Measurements from ENCODE around the gene MAGI2. TPM values are rescaled to one million over a fixed set of nuclear protein-coding genes. Genes with fewer than 3 reads are reported as not detected.

MAGI2 gene
- total and polyA plus RNA-seq, 2 experiments from 2014 or later: 16.8 to 24.7 TPM

DNA sequence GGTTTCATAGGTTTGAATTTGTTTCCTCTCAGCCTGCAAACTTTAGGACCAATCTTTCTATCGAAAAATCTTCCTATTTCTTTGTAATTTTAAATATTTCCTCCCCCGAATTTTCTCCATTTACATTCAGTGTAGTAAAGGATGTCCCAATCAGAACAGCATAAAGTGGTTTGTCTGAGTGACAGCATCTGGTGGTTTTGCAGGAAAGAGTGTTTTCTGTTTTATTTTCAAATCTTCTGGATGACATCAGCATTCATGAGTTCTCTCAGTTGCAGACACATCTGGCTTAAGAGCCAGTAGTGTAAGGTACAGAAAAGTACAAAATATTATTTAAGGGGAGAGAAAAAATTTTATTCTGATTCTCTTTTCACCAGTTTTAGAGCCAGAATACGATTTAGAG, 1020.0 kb downstream of the MAGI2 start:
- Histone ChIP-seq H3K27me3 (no peaks in the 10 kb centered on the region), H3K27ac (no peak overlapping the region), H3K4me3 (no peak overlapping the region), H3K4me1 (ENCODE audit: low read depth) (no peaks in the 10 kb centered on the region), H3K9me3 (ENCODE audit: low read depth) (no peaks in the 10 kb centered on the region), H3K36me3 (no peaks in the 10 kb centered on the region)
- TF ChIP-seq, protein P1, sequence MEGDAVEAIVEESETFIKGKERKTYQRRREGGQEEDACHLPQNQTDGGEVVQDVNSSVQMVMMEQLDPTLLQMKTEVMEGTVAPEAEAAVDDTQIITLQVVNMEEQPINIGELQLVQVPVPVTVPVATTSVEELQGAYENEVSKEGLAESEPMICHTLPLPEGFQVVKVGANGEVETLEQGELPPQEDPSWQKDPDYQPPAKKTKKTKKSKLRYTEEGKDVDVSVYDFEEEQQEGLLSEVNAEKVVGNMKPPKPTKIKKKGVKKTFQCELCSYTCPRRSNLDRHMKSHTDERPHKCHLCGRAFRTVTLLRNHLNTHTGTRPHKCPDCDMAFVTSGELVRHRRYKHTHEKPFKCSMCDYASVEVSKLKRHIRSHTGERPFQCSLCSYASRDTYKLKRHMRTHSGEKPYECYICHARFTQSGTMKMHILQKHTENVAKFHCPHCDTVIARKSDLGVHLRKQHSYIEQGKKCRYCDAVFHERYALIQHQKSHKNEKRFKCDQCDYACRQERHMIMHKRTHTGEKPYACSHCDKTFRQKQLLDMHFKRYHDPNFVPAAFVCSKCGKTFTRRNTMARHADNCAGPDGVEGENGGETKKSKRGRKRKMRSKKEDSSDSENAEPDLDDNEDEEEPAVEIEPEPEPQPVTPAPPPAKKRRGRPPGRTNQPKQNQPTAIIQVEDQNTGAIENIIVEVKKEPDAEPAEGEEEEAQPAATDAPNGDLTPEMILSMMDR (IDR thresholded peaks at IDR 0.05; ENCODE audit: low read depth, low read length): no peak
- no peak for DNase-seq (ENCODE audit: low read depth in 1 of 2, low spot score in 1 of 2)

DNA sequence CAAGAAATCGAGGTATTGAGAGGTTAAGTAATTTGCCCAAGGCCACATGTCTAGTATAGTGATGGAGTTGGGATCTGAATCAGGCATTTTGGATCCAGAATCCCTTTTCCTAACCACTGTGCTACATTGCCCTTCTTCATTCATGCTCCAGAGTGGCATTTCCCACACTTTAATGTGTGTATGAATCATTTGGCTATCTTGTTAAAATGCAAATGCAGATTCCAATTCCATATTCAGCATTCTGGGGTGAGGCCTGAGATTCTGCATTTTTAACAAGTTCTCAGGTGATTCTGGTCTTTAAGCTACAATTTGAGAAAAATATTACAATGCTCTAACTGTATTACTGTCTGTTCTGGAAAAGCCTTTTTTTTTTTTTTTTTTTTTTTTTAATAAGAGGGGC, 1023.6 kb downstream of the MAGI2 start:
- H3K27me3 ChIP-seq: no peaks in the 10 kb centered on the region
- no peak overlapping the region for H3K4me3 ChIP-seq
- no peaks in the 10 kb centered on the region for H3K4me1 ChIP-seq (ENCODE audit: low read depth)
- DNase-seq (ENCODE audit: low read depth in 1 of 2, low spot score in 1 of 2): no peak
- TF ChIP-seq, protein P1 (IDR thresholded peaks at IDR 0.05; ENCODE audit: low read depth, low read length): no peak
- no peaks in the 10 kb centered on the region for H3K9me3 ChIP-seq (ENCODE audit: low read depth)
- H3K36me3 ChIP-seq: no peaks in the 10 kb centered on the region
- H3K27ac ChIP-seq: no peak overlapping the region

DNA sequence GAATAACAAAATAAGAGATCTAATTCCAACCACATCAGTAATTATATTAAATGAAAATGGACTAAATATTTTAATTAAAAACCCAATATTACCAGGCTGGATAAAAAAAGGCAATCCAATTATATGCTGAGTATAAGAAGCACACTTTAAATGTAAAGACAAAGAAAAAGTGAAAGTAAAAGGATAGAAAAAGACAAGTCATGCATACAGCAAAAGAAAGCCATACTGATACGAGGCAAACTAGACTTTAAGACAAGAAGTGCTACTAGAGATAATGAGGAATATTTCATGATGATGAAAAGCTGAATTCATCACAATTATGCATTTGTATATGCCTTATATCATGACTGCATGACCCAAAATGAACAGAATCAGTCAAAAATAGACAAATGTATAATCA, 1026.3 kb downstream of the MAGI2 start:
- H3K27ac ChIP-seq: no peak overlapping the region
- no peak for DNase-seq (ENCODE audit: low read depth in 1 of 2, low spot score in 1 of 2)
- TF ChIP-seq, protein P1 (IDR thresholded peaks at IDR 0.05; ENCODE audit: low read depth, low read length): no peak
- no peaks in the 10 kb centered on the region for H3K4me1 ChIP-seq (ENCODE audit: low read depth)
- no peaks in the 10 kb centered on the region for H3K36me3 ChIP-seq
- no peak overlapping the region for H3K4me3 ChIP-seq
- H3K9me3 ChIP-seq (ENCODE audit: low read depth): no peaks in the 10 kb centered on the region
- no peaks in the 10 kb centered on the region for H3K27me3 ChIP-seq

DNA sequence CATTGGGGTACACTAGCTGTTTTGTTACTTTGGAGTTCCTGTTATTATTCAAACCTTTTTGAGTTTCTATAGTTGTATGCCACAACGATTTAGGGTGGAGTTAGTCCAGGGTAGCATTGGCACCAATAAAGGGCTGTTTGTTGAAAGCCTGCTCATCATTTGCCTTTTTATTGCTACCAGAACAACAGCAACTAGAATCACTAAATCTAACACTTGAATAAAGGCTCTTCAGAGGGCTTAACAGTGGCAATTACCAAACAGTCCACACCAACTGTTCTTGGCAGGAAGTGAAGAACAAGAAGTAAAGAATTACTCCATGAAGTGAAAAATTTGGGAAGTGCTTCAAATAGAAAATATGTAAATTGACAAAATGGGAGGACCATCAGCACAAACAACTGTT, 1033.5 kb downstream of the MAGI2 start:
- H3K36me3 ChIP-seq: no peaks in the 10 kb centered on the region
- H3K27ac ChIP-seq: no peak overlapping the region
- no peaks in the 10 kb centered on the region for H3K9me3 ChIP-seq (ENCODE audit: low read depth)
- H3K4me3 ChIP-seq: no peak overlapping the region
- TF ChIP-seq, protein P1 (IDR thresholded peaks at IDR 0.05; ENCODE audit: low read depth, low read length): no peak
- H3K27me3 ChIP-seq: no peaks in the 10 kb centered on the region
- DNase-seq (ENCODE audit: low read depth in 1 of 2, low spot score in 1 of 2): no peak
- H3K4me1 ChIP-seq (ENCODE audit: low read depth): no peaks in the 10 kb centered on the region

DNA sequence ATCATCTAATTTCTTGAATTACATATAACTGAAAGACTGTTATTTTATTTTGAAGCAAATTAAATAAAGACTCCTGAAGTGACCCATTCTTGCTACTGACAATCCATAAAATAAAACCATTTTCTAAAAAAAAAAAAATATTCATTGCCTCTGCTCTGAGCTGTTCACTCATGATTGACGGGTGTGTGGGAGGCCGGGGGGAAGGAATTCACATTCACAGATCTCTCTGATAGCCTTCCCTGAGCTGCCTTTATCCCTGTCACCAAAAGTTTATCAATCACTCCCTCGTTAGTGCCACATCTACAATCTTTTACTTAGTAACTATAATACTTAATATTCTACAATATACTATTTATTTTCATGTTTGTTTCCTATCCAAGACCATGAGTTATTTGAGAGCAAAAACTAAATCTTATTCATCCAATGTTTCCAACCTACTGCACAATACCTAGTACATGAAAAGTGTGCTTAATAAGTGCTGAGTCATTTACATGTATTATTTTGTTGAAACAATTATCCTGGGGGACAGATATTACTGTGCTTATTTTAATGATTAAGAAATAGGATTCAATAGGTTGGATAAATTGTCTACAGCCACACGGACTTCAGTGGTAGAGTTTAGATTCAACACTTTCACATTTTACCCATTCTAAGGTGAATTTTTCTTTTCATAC, 1036.2 kb downstream of the MAGI2 start:
- H3K36me3 ChIP-seq: no peaks in the 10 kb centered on the region
- H3K27ac ChIP-seq: no peak overlapping the region
- DNase-seq (ENCODE audit: low read depth in 1 of 2, low spot score in 1 of 2): no peak
- no peaks in the 10 kb centered on the region for H3K9me3 ChIP-seq (ENCODE audit: low read depth)
- no peak overlapping the region for H3K4me3 ChIP-seq
- TF ChIP-seq, protein P1 (IDR thresholded peaks at IDR 0.05; ENCODE audit: low read depth, low read length): no peak
- H3K27me3 ChIP-seq: no peaks in the 10 kb centered on the region
- no peaks in the 10 kb centered on the region for H3K4me1 ChIP-seq (ENCODE audit: low read depth)

Measured in cardiac muscle cell (in vitro differentiated cells and primary cell).